GM12801 (cell line): ENCODE results near the gene MARS2.

Source experiments
- TF ChIP-seq, protein P1 (sequence below): IDR thresholded peaks from one replicate; pipeline ENCODE4 v1.5.1; 2011; ENCODE audit warnings: control low read depth; ENCODE audit not compliant: insufficient read length; ENCODE audit errors: extremely low read depth

The MARS2 gene

GRCh38 chr2:197673106-197673505 lies 32.1 kb upstream of the MARS2 start:
- TF ChIP-seq, protein P1, sequence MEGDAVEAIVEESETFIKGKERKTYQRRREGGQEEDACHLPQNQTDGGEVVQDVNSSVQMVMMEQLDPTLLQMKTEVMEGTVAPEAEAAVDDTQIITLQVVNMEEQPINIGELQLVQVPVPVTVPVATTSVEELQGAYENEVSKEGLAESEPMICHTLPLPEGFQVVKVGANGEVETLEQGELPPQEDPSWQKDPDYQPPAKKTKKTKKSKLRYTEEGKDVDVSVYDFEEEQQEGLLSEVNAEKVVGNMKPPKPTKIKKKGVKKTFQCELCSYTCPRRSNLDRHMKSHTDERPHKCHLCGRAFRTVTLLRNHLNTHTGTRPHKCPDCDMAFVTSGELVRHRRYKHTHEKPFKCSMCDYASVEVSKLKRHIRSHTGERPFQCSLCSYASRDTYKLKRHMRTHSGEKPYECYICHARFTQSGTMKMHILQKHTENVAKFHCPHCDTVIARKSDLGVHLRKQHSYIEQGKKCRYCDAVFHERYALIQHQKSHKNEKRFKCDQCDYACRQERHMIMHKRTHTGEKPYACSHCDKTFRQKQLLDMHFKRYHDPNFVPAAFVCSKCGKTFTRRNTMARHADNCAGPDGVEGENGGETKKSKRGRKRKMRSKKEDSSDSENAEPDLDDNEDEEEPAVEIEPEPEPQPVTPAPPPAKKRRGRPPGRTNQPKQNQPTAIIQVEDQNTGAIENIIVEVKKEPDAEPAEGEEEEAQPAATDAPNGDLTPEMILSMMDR: no peak

DNA sequence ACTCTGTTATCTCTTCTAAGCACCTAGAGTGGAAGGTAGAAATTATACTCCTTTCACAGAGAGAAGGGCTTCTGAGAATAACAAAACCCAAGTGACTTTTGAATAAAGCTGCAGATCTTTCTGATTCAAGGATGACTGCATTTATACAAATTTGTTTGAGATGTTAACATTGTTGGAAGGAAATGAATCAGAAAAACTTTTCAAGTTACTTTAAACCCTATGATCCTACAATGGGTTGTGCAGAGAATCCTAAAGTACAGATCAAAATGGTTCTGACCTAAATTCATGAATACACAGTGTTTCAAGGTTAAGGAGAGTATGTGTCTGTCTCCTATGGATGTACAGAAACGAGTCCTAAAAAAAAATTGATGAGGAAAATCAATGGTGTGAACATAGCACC lies 31.6 kb upstream of the MARS2 start:
- TF ChIP-seq, protein P1: no peak

- TF ChIP-seq, protein P1: no peak
Observed at GRCh38 chr2:197674060-197674459, 31.1 kb upstream of the MARS2 start.

GRCh38 chr2:197674591-197674990 lies 30.6 kb upstream of the MARS2 start:
- TF ChIP-seq, protein P1: no peak

- TF ChIP-seq, protein P1: no peak
Observed at GRCh38 chr2:197675246-197675645, 29.9 kb upstream of the MARS2 start, which contains the start of gene RFTN2. Gene RFTN2 (minus strand): TSS chr2:197675587. CDS start chr2:197675458, 129 bp downstream.

DNA sequence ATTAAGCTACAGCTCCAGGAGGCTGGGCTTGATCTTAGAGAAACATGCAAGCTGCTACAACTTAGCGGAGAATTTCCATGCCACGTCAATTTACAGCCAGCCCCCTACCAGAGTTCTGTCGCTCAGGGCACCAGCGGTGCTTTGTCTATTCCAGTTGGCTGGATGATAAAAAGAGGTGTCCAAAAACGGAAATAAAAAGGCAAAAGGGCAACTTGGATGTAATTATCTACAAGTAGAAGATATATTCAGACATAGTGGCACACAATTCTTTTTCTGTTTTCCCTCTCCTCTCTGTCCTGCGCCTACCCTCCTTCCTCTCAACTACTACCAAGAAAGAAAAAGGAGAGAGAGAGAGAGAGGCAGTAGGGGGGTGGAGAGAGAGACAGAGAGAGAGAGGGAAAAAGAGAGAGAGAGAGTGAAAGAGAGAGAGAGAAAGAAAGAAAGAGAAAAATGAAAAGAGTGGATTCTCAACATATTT lies 29.4 kb upstream of the MARS2 start:
- TF ChIP-seq, protein P1: no peak

GRCh38 chr2:197677056-197677455 lies 28.1 kb upstream of the MARS2 start:
- TF ChIP-seq, protein P1: no peak
